ENCODE data around the gene SCN1A.

DNA sequence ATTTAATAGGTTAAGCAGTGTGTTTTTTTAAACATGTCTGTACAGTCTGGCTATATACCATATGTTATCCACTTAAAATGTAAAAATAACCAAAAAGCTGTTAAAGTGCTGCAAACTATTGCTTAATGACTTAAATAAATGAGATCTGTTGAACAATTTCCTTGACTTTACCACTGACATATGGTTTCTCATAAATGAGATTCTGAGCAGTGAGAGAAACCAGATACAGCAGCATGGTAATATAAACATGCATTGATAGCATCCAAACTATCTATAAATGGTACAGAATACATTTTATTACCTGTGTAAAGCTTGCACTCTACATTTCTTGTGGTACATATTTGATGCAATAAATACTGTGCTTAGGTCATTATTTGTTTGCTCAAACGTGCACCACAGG, 138.0 kb downstream of the SCN1A start:
- TF ChIP-seq, protein P1, sequence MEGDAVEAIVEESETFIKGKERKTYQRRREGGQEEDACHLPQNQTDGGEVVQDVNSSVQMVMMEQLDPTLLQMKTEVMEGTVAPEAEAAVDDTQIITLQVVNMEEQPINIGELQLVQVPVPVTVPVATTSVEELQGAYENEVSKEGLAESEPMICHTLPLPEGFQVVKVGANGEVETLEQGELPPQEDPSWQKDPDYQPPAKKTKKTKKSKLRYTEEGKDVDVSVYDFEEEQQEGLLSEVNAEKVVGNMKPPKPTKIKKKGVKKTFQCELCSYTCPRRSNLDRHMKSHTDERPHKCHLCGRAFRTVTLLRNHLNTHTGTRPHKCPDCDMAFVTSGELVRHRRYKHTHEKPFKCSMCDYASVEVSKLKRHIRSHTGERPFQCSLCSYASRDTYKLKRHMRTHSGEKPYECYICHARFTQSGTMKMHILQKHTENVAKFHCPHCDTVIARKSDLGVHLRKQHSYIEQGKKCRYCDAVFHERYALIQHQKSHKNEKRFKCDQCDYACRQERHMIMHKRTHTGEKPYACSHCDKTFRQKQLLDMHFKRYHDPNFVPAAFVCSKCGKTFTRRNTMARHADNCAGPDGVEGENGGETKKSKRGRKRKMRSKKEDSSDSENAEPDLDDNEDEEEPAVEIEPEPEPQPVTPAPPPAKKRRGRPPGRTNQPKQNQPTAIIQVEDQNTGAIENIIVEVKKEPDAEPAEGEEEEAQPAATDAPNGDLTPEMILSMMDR (IDR thresholded peaks at IDR 0.05; ENCODE audit: insufficient read depth, low read length), result no peak
- TF ChIP-seq POLR2AphosphoS5 (IDR thresholded peaks at IDR 0.05; ENCODE audit: low read depth), result no peak
- no peak for TF ChIP-seq SPI1 (IDR thresholded peaks at IDR 0.05; ENCODE audit: borderline replicate concordance, low read depth)

Data from HL-60 (cell line).